ENCODE data around the gene CD300A. TPM values are rescaled to one million over a fixed set of nuclear protein-coding genes. Genes with fewer than 3 reads are reported as not detected.

CD300A gene
- total RNA-seq, 2 experiments from 2014 or later, result 69.5 to 74.2 TPM

DNA sequence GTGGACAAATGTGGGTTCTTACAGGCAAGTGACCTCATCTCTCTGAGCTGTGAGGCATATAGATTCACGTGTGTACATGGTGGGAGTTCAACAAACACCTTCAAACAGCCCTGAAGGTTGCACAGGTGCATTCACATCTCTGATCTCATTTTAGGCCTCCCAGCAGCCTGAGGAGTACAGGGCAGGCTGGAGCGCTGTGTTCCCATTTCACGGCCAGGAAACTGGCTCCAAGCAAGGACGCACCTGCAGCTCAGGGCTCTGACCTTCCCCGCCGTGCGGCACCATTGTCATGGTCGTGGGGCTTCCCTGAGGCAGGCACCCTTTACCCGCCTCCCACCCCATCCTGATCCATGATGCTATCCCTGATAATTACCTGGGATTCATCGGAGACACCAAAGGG, 4.8 kb upstream of the CD300A start:
- no peak overlapping the region for H3K4me3 Mint-ChIP-seq
- peak overlapping the region; percentile 68 for H3K27ac Mint-ChIP-seq
- no peaks in the 10 kb centered on the region for H3K36me3 Mint-ChIP-seq (ENCODE audit: low read depth)
- H3K9me3 Mint-ChIP-seq, result no peaks in the 10 kb centered on the region
- H3K27me3 Mint-ChIP-seq, result peaks cover 7% of the 10 kb centered on the region
- DNase-seq, result no peak
- ChIA-PET POLR2A (no interaction called here), CTCF (interaction anchor here (0.7 to 11.8 kb wide), 4 partner anchors 11 to 94 kb away, joined by 3 to 128 read pairs (median 4); partner anchors contain the start of gene GPR142)
- peaks cover 31% of the 10 kb centered on the region for H3K4me1 Mint-ChIP-seq

DNA sequence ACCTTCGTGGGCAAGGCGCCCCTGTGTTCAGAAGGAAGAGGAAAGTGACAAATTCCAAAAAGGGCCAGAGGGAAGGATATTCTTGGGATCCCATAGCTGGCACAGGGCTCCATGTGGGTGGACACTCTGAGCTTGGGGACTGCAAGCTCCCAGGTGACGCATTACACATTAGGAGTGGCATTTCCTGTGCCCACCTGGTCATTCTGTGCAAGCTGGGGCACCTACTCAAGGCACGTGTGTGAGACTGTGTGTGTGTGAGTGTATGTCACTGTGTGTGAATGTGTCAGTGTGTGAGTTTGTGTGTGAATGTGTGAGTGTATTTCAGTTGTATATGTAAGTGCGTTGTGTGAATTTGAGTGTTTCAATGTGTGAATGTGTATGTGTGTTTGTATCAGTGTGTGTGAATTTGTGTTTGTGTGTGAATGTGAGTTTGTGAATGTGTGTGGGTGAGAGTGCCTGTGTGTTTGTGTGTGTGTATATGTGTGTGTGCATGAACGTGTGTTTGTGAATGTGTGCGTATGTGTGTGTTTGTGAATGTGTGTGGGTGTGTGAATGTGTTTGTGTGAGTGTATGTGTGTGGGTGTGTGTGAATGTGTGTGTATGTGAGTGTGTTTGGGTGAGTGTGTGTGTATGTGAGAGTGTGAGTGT, 1.6 kb upstream of the CD300A start:
- POLR2A ChIA-PET, result interaction anchor here (1.3 to 1.4 kb wide), 2 partner anchors 27 to 182 kb away, joined by 3 to 4 read pairs; no protein-coding TSS in a partner anchor
- no peak overlapping the region for H3K4me3 Mint-ChIP-seq
- peaks cover 14% of the 10 kb centered on the region for H3K36me3 Mint-ChIP-seq (ENCODE audit: low read depth)
- H3K4me1 Mint-ChIP-seq, result peaks cover 33% of the 10 kb centered on the region
- no peaks in the 10 kb centered on the region for H3K9me3 Mint-ChIP-seq
- no peak for DNase-seq
- H3K27me3 Mint-ChIP-seq, result no peaks in the 10 kb centered on the region
- no peak overlapping the region for H3K27ac Mint-ChIP-seq
- CTCF ChIA-PET, result interaction anchor here (1.1 to 1.2 kb wide), 2 partner anchors 11 to 164 kb away, joined by 3 to 4 read pairs; no protein-coding TSS in a partner anchor

GRCh38 chr17:74465378-74466110, 890 bp upstream of the CD300A start:
- H3K4me3 Mint-ChIP-seq, result no peak overlapping the region
- no peaks in the 10 kb centered on the region for H3K9me3 Mint-ChIP-seq
- POLR2A ChIA-PET, result interaction anchor here (1.1 to 1.3 kb wide), 2 partner anchors 14 to 273 kb away, joined by 3 to 5 read pairs; no protein-coding TSS in a partner anchor
- H3K27ac Mint-ChIP-seq, result no peak overlapping the region
- H3K36me3 Mint-ChIP-seq (ENCODE audit: low read depth), result peaks cover 20% of the 10 kb centered on the region
- CTCF ChIA-PET, result interaction anchor here (1.0 to 1.3 kb wide), 5 partner anchors 9 to 272 kb away, joined by 3 to 6 read pairs (median 4); partner anchors contain the start of gene RAB37
- H3K27me3 Mint-ChIP-seq, result no peaks in the 10 kb centered on the region
- peaks cover 34% of the 10 kb centered on the region for H3K4me1 Mint-ChIP-seq
- no peak for DNase-seq

GRCh38 chr17:74466828-74467184, 372 bp downstream of the CD300A start:
- POLR2A ChIA-PET, result interaction anchor here (0.8 to 1.3 kb wide), 4 partner anchors 13 to 272 kb away, joined by 3 to 5 read pairs (median 3); no protein-coding TSS in a partner anchor

DNA sequence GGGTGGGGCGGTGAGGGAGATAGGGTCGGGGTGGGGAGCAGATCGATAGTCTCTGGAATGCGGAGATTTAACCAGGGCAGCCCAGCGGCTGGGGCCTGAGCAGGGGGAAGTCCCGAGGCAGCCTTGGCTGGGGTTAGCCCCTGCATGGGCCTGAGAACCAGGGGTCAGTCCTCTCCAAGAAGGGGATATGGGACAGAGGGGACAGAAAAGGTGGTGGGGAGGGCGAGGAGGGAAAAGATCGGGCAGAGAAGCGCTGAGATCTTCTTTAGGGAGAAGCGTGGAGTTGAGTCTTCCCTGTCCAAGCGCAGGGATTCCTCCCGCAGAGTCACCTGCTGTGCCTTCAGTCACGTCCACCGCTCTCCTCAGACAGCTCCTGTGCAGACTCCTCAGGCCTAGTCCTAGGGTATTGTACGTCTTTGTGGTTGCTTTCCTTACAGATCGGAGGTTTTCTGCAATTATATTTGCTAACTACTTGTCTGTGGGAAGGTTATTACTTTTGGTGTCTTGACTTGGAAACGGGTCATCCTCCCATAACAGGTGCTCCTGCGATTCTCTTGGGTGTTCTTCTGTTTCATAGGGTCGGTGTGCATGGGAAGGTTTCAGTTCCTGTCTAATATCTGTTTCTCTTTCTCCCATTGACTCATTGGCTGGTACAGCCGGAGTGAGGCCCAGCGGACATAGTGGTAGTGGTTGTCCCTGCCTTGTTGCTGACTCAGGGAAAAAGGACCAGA, 952 bp downstream of the CD300A start:
- Mint-ChIP-seq H3K36me3 (ENCODE audit: low read depth) (peaks cover 34% of the 10 kb centered on the region), H3K4me3 (no peak overlapping the region), H3K27ac (peak overlapping the region; percentile 88), H3K27me3 (no peaks in the 10 kb centered on the region), H3K4me1 (peaks cover 38% of the 10 kb centered on the region), H3K9me3 (no peaks in the 10 kb centered on the region)
- ChIA-PET CTCF (interaction anchor here (1.0 to 1.9 kb wide), 2 partner anchors 9 to 258 kb away, joined by 3 to 7 read pairs; no protein-coding TSS in a partner anchor), POLR2A (interaction anchor here (1.1 to 1.2 kb wide), 2 partner anchors 16 to 88 kb away, joined by 3 to 4 read pairs; no protein-coding TSS in a partner anchor)
- DNase-seq, result peak; percentile 48

More at GRCh38 chr17:74466828-74467184, 372 bp downstream of the CD300A start:
- CTCF ChIA-PET, result interaction anchor here (1.1 to 1.3 kb wide), 4 partner anchors 10 to 114 kb away, joined by 3 to 6 read pairs (median 4); no protein-coding TSS in a partner anchor
- H3K9me3 Mint-ChIP-seq, result no peaks in the 10 kb centered on the region
- H3K36me3 Mint-ChIP-seq (ENCODE audit: low read depth), result peaks cover 30% of the 10 kb centered on the region
- no peak overlapping the region for H3K4me3 Mint-ChIP-seq
- H3K27me3 Mint-ChIP-seq, result no peaks in the 10 kb centered on the region
- no peak overlapping the region for H3K27ac Mint-ChIP-seq
- peaks cover 36% of the 10 kb centered on the region for H3K4me1 Mint-ChIP-seq
- DNase-seq, result peak; percentile 45

GRCh38 chr17:74471341-74471740, 4.9 kb downstream of the CD300A start:
- Mint-ChIP-seq H3K36me3 (ENCODE audit: low read depth) (peaks cover 73% of the 10 kb centered on the region), H3K9me3 (peaks cover 16% of the 10 kb centered on the region), H3K4me3 (peak overlapping the region; percentile 12), H3K27me3 (no peaks in the 10 kb centered on the region), H3K27ac (peak overlapping the region; percentile 1), H3K4me1 (peaks cover 65% of the 10 kb centered on the region)
- POLR2A ChIA-PET, result no interaction called here
- no peak for DNase-seq
- CTCF ChIA-PET, result interaction anchor here (1.1 to 2.0 kb wide), 3 partner anchors 14 to 103 kb away, joined by 3 to 9 read pairs (median 4); no protein-coding TSS in a partner anchor

DNA sequence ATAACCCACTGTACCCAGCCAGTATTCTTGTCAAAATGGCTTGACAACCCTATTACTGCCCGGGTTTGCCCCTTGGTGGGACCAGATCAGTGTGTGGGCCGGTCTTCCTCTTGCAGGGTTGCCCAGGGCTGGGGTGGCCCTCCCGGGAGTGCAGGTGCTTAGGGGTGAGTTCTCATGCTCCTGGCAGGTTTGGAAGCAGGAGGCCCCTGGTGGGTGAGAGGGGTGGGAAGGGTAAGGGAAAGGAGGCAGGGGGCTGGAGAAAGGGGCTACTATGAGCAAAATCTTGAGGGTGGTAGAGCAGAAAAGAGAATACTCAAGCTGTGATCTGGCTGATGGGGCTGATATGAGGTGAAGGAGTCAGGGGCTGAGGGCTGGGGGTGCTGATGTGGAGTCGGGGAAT, 6.5 kb downstream of the CD300A start:
- POLR2A ChIA-PET, result interaction anchor here (1.1 kb wide), 1 partner anchor 9 kb away, joined by 3 read pairs; no protein-coding TSS in a partner anchor
- peaks cover 76% of the 10 kb centered on the region for H3K36me3 Mint-ChIP-seq (ENCODE audit: low read depth)
- no peak overlapping the region for H3K4me3 Mint-ChIP-seq
- no peak overlapping the region for H3K27ac Mint-ChIP-seq
- CTCF ChIA-PET, result interaction anchor here (1.0 to 2.0 kb wide), 4 partner anchors 16 to 94 kb away, joined by 3 to 9 read pairs (median 4); no protein-coding TSS in a partner anchor
- H3K4me1 Mint-ChIP-seq, result peaks cover 67% of the 10 kb centered on the region
- peaks cover 18% of the 10 kb centered on the region for H3K9me3 Mint-ChIP-seq
- DNase-seq, result no peak
- H3K27me3 Mint-ChIP-seq, result no peaks in the 10 kb centered on the region

DNA sequence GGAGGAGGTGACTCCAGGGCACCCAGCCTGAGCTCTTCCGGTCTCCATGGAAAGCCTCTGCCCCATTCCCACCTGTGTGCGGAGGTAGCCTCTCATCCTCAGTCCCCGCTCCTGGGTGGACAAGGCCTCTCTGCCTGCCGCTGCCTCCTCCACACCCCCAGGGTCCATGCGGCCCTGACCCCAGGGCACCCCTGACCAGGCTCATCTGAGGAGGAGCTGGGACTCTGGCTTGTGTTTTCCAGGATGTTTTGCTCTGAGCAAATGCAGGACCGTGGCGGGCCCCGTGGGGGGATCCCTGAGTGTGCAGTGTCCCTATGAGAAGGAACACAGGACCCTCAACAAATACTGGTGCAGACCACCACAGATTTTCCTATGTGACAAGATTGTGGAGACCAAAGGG, 6.9 kb downstream of the CD300A start:
- H3K27ac Mint-ChIP-seq, result no peak overlapping the region
- CTCF ChIA-PET, result interaction anchor here (0.5 to 2.0 kb wide), 4 partner anchors 16 to 94 kb away, joined by 3 to 9 read pairs (median 3); no protein-coding TSS in a partner anchor

GRCh38 chr17:74474043-74474792, 7.8 kb downstream of the CD300A start:
- POLR2A ChIA-PET, result no interaction called here
- H3K4me1 Mint-ChIP-seq, result peaks cover 75% of the 10 kb centered on the region
- no peak for DNase-seq

More for the DNA sequence above, 6.9 kb downstream of the CD300A start:
- H3K27me3 Mint-ChIP-seq, result no peaks in the 10 kb centered on the region
- peaks cover 18% of the 10 kb centered on the region for H3K9me3 Mint-ChIP-seq
- peaks cover 80% of the 10 kb centered on the region for H3K36me3 Mint-ChIP-seq (ENCODE audit: low read depth)
- POLR2A ChIA-PET, result no interaction called here
- DNase-seq, result no peak
- H3K4me1 Mint-ChIP-seq, result peaks cover 71% of the 10 kb centered on the region
- H3K4me3 Mint-ChIP-seq, result no peak overlapping the region

DNA sequence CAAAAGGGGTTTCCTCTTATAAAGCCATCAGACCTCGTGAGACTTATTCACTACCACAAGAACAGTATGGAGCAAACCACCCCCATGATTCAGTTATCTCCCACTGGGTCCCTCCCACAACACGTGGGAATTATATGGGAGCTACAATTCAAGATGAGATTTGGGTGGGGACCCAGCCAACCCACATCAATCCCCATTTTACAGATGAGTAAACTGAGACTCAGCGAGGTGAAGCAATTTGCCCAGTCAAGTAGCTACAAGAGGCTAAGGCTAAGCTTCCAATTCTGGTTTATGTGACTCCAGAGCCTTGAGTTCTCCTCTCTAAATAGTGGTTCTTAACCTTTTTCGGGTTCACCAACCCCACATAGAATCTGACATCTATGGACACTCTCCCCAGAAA, 8.8 kb downstream of the CD300A start:
- ChIA-PET CTCF (no interaction called here), POLR2A (interaction anchor here (1.4 kb wide), 1 partner anchor 9 kb away, joined by 3 read pairs; no protein-coding TSS in a partner anchor)
- peaks cover 90% of the 10 kb centered on the region for H3K36me3 Mint-ChIP-seq (ENCODE audit: low read depth)
- no peak overlapping the region for H3K4me3 Mint-ChIP-seq
- peaks cover 18% of the 10 kb centered on the region for H3K9me3 Mint-ChIP-seq
- H3K27ac Mint-ChIP-seq, result no peak overlapping the region
- H3K4me1 Mint-ChIP-seq, result peaks cover 76% of the 10 kb centered on the region
- DNase-seq, result no peak
- no peaks in the 10 kb centered on the region for H3K27me3 Mint-ChIP-seq

More at GRCh38 chr17:74474043-74474792, 7.8 kb downstream of the CD300A start:
- H3K4me3 Mint-ChIP-seq, result peak overlapping the region; percentile 13
- no peak overlapping the region for H3K27ac Mint-ChIP-seq
- H3K36me3 Mint-ChIP-seq (ENCODE audit: low read depth), result peaks cover 85% of the 10 kb centered on the region
- CTCF ChIA-PET, result interaction anchor here (0.5 kb wide), 1 partner anchor 21 kb away, joined by 3 read pairs; no protein-coding TSS in a partner anchor
- H3K9me3 Mint-ChIP-seq, result peaks cover 18% of the 10 kb centered on the region
- no peaks in the 10 kb centered on the region for H3K27me3 Mint-ChIP-seq

GRCh38 chr17:74477411-74477810, 11.0 kb downstream of the CD300A start:
- Mint-ChIP-seq H3K36me3 (ENCODE audit: low read depth) (peaks cover 93% of the 10 kb centered on the region), H3K9me3 (peaks cover 18% of the 10 kb centered on the region), H3K27ac (peak overlapping the region; percentile 35), H3K4me1 (peaks cover 65% of the 10 kb centered on the region), H3K4me3 (no peak overlapping the region), H3K27me3 (no peaks in the 10 kb centered on the region)
- POLR2A ChIA-PET, result no interaction called here
- CTCF ChIA-PET, result no interaction called here
- no peak for DNase-seq

Measured in activated CD4-positive, alpha-beta memory T cell treated with anti-CD3 and anti-CD28 coated beads, Interleukin-2, amount 10 ng/mL, durations not matched to agents 7 days and 5 days (primary cell).